GM10266 (cell line): ENCODE results near the gene TMEM220.

Experiments
- DNase-seq: peaks from one replicate; pipeline ENCODE4 v3.0.0; 2012; ENCODE audit errors: extremely low spot score
- TF ChIP-seq, protein P1 (sequence below): IDR thresholded peaks from 2 replicates; pipeline ENCODE4 v1.5.1; 2012; ENCODE audit warnings: mild to moderate bottlenecking, low read depth; ENCODE audit not compliant: control insufficient read depth, insufficient read depth; ENCODE audit errors: missing control alignments

Gene TMEM220

DNA sequence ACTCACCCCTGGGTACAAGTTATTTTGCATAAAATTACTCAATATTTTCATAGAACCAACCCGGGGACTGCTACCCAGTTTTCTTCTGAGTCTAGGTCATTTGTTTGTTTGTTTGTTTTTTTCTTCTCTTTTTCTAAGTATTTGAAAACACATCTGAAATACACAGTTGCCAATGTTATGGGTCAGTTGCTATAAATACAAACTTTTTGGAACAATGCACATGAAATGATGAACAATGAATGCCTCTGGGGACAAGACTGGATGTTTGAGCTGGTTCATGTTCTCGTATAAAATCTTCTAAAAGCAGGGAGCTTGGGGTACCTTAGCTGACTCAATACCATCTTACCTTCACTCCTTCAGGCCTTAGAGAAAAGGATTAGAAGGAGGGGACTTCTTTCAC is 43.6 kb upstream of the TMEM220 start:
- DNase-seq = no peak
- TF ChIP-seq, protein P1, sequence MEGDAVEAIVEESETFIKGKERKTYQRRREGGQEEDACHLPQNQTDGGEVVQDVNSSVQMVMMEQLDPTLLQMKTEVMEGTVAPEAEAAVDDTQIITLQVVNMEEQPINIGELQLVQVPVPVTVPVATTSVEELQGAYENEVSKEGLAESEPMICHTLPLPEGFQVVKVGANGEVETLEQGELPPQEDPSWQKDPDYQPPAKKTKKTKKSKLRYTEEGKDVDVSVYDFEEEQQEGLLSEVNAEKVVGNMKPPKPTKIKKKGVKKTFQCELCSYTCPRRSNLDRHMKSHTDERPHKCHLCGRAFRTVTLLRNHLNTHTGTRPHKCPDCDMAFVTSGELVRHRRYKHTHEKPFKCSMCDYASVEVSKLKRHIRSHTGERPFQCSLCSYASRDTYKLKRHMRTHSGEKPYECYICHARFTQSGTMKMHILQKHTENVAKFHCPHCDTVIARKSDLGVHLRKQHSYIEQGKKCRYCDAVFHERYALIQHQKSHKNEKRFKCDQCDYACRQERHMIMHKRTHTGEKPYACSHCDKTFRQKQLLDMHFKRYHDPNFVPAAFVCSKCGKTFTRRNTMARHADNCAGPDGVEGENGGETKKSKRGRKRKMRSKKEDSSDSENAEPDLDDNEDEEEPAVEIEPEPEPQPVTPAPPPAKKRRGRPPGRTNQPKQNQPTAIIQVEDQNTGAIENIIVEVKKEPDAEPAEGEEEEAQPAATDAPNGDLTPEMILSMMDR = no peak

DNA sequence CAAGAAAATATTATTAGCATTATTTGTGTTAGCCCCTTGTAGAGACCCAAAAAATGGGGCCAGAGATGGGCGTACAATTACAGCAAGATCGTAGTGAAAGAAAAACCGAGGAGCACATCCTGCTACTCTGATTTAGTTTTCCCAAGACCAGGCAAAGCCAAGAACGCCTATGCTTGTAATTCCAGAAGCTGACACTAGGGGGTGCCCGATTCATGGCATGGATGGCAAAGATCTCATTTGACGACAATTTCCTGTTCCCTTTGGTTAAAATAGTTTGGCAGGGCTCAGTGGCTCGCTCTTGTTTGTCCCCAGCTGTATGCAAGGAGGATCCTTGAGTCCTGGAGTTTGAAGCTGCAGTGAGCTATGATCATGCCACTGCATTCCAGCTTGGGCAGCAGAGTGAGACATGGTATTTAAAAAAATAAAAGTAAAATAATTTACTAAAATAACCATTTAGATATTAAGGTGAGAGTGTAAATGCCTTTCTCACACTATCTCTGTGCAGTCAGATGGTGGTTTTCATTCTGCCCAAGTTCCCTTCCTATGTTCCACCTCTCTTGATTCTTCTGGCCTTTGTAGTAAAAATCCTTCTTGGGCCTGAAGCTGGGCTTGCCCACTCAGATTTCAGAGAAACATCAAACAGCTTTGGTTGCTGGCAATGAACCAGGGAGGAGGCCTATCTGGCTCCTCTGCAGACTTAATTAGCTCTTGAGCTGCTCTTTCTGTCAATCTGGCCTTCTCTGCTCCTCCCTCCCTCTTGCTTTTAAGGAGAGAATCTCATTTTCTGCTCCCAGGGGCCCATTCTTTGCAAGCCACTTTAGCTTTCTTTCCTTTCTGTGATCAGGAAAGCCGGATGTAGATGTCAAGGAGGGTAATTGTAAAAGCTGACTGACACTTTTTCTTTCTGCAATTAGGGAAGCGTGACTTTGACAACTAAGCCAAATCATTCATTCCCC is 42.9 kb upstream of the TMEM220 start:
- TF ChIP-seq, protein P1 = peak; percentile 50
- no peak for DNase-seq

DNA sequence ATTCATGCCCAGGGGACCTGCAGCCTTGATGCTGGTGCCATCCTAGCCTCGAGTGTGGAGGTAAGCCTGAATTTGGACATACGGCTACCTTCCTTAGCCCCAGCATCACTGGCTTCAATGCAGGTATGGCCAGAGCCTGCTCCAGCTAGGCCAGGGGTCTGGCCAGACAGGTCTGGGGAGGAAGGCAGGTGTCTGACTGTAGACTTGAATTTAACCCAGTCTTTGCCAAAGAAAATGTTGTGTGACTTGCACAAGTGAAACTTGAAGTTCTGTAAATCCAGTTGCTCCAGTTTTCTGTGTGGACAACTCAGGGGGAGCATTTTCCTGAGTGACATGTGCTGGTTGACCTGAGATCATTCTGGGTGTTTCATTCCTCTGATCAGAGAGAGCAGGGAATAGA is 41.3 kb upstream of the TMEM220 start:
- TF ChIP-seq, protein P1 = no peak
- no peak for DNase-seq

DNA sequence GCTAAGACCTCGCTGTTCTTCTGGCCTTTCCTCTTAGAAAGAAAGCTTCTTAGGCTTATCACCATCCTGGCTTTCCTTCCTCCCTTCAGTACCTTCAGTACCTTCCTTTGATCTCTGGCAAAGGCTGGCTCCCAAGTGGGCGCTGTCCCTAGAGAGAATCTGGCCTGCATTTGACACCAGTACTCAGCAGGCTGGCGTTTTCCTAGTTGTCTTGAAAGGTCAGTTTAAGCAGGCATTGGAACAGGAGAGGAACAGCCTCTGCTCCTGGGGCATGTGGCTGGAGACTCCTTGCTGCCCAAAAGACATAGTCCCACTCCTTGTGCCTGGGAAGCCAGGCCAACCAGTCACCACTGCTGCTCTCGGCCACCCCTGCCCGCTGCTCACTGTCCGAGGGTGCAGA is 40.0 kb upstream of the TMEM220 start:
- TF ChIP-seq, protein P1 = no peak

DNA sequence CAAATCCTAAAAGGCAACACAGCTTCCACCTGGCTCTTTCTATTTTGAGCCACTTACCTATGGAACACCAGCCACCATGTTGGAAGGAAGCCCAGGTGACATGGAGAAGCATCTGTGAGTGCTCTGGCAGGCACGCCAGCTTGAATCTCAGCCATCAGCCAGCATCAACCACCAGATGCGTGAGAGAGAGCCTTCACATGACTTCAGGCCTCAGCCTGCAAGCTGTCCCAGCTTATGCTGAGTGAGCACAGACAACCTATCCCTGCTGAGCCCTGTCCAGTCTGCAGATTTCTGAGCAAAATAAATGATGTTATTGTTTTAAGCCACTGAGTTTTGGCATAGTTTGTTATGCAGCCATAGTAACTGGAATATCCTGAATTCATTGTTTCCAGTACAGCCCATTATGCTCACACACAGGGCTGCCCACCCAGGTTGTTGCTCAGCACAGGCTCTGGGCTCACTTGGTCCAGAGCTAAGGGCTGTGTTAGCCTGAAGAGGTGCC is 39.0 kb upstream of the TMEM220 start:
- TF ChIP-seq, protein P1 = no peak
- DNase-seq = no peak

More for the DNA sequence above, 40.0 kb upstream of the TMEM220 start:
- no peak for DNase-seq

DNA sequence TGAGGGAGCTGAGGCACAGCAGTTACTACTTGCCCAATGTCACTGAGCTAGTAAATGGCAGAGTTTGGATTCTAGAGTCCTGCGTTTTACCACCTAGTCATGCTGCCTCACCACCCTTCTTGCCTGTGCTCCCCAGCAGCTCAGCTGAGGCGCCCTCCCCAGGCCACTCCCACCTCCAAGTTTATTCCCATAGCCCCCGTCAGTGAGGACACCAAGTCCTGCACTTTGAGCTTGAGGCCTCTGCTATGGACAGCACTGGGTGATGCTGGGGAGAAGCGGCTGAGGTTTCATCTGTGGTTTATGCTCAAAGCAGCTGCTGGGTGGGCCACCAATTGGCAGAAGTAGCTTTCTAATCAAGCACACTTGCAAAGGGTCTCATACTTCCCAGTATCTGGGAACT is 37.4 kb upstream of the TMEM220 start:
- DNase-seq = no peak
- TF ChIP-seq, protein P1 = no peak

DNA sequence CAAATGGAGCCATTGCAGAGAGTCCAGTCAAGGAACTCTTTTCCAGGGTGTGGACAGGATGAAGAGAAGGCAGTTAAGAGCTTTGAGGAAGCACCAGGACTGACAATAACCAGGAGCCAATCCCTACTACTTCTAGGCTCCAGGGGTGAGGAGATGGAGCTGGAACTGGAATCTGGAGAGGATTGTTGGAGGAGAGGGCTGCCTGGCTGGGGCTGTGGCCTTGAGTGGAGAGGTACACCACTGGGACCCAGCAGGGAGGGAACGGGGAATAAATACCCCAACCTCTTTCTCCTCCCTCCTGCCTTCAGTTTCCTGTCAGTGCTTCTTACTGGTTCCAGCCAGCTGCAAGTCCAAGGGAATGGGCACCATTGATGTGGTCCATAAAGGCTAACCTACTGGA is 32.2 kb upstream of the TMEM220 start:
- no peak for DNase-seq
- TF ChIP-seq, protein P1 = no peak
